ENCODE measurements around the gene RAB14. TPM values are rescaled to one million over a fixed set of nuclear protein-coding genes. Genes with fewer than 3 reads are reported as not detected.

RAB14 gene
- total RNA-seq, 1 experiment from 2014 or later = 36.0 TPM

DNA sequence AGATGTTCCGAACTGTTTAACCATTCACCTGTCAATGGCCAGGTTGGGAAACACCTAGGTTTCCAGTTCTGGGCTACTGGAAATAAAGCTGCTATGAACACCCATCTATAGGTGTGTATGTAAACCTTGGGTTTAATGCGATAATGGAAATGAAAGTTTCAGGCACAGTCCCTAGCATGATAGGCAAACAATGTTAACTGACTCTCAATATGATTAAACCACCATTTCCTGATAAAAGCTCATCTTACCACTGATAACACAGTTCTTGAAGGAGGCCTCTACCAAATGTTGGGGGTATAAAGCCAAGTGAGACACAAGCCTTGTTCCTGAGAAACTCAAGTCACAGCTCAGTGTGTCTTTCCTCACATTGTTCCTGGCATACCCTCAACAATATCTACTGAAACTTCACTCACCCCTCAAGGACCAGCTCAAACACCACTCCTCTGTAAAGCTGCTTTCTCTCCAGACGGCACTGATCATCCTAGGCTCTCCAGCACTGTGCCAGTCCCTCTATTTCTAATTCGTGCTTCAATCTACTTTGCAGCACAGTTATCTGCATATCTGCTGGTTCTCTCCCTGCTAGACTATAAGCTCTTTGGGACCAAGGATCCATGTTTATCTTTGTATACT is 15.8 kb downstream of the RAB14 start:
- Mint-ChIP-seq H3K36me3 (peaks cover 16% of the 10 kb centered on the region), H3K27ac (no peak overlapping the region), H3K4me1 (no peaks in the 10 kb centered on the region), H3K9me3 (no peaks in the 10 kb centered on the region), H3K27me3 (ENCODE audit: low read depth) (no peaks in the 10 kb centered on the region), H3K4me3 (no peak overlapping the region)
- ATAC-seq (no peak), DNase-seq (ENCODE audit: low spot score) (no peak)
- POLR2A ChIA-PET = no interaction called here
- TF ChIP-seq, protein P1, sequence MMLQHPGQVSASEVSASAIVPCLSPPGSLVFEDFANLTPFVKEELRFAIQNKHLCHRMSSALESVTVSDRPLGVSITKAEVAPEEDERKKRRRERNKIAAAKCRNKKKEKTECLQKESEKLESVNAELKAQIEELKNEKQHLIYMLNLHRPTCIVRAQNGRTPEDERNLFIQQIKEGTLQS (CRISPR knock-in tag; conservative IDR thresholded peaks at IDR 0.05) = no peak
- TF ChIP-seq, protein P2, sequence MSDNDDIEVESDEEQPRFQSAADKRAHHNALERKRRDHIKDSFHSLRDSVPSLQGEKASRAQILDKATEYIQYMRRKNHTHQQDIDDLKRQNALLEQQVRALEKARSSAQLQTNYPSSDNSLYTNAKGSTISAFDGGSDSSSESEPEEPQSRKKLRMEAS (CRISPR knock-in tag; IDR thresholded peaks at IDR 0.05) = no peak
- TF ChIP-seq, protein P3, sequence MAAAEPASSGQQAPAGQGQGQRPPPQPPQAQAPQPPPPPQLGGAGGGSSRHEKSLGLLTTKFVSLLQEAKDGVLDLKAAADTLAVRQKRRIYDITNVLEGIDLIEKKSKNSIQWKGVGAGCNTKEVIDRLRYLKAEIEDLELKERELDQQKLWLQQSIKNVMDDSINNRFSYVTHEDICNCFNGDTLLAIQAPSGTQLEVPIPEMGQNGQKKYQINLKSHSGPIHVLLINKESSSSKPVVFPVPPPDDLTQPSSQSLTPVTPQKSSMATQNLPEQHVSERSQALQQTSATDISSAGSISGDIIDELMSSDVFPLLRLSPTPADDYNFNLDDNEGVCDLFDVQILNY (CRISPR knock-in tag; IDR thresholded peaks at IDR 0.05) = no peak
- no peak for TF ChIP-seq ZNF219 (CRISPR knock-in tag; IDR thresholded peaks at IDR 0.05; ENCODE audit: borderline replicate concordance)
- TF ChIP-seq, protein P4, sequence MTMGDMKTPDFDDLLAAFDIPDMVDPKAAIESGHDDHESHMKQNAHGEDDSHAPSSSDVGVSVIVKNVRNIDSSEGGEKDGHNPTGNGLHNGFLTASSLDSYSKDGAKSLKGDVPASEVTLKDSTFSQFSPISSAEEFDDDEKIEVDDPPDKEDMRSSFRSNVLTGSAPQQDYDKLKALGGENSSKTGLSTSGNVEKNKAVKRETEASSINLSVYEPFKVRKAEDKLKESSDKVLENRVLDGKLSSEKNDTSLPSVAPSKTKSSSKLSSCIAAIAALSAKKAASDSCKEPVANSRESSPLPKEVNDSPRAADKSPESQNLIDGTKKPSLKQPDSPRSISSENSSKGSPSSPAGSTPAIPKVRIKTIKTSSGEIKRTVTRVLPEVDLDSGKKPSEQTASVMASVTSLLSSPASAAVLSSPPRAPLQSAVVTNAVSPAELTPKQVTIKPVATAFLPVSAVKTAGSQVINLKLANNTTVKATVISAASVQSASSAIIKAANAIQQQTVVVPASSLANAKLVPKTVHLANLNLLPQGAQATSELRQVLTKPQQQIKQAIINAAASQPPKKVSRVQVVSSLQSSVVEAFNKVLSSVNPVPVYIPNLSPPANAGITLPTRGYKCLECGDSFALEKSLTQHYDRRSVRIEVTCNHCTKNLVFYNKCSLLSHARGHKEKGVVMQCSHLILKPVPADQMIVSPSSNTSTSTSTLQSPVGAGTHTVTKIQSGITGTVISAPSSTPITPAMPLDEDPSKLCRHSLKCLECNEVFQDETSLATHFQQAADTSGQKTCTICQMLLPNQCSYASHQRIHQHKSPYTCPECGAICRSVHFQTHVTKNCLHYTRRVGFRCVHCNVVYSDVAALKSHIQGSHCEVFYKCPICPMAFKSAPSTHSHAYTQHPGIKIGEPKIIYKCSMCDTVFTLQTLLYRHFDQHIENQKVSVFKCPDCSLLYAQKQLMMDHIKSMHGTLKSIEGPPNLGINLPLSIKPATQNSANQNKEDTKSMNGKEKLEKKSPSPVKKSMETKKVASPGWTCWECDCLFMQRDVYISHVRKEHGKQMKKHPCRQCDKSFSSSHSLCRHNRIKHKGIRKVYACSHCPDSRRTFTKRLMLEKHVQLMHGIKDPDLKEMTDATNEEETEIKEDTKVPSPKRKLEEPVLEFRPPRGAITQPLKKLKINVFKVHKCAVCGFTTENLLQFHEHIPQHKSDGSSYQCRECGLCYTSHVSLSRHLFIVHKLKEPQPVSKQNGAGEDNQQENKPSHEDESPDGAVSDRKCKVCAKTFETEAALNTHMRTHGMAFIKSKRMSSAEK (CRISPR knock-in tag; IDR thresholded peaks at IDR 0.05; ENCODE audit: borderline replicate concordance) = no peak
- no peak for TF ChIP-seq PRRX2 (CRISPR knock-in tag; IDR thresholded peaks at IDR 0.05)
- TF ChIP-seq, protein P5, sequence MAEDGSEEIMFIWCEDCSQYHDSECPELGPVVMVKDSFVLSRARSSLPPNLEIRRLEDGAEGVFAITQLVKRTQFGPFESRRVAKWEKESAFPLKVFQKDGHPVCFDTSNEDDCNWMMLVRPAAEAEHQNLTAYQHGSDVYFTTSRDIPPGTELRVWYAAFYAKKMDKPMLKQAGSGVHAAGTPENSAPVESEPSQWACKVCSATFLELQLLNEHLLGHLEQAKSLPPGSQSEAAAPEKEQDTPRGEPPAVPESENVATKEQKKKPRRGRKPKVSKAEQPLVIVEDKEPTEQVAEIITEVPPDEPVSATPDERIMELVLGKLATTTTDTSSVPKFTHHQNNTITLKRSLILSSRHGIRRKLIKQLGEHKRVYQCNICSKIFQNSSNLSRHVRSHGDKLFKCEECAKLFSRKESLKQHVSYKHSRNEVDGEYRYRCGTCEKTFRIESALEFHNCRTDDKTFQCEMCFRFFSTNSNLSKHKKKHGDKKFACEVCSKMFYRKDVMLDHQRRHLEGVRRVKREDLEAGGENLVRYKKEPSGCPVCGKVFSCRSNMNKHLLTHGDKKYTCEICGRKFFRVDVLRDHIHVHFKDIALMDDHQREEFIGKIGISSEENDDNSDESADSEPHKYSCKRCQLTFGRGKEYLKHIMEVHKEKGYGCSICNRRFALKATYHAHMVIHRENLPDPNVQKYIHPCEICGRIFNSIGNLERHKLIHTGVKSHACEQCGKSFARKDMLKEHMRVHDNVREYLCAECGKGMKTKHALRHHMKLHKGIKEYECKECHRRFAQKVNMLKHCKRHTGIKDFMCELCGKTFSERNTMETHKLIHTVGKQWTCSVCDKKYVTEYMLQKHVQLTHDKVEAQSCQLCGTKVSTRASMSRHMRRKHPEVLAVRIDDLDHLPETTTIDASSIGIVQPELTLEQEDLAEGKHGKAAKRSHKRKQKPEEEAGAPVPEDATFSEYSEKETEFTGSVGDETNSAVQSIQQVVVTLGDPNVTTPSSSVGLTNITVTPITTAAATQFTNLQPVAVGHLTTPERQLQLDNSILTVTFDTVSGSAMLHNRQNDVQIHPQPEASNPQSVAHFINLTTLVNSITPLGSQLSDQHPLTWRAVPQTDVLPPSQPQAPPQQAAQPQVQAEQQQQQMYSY (CRISPR knock-in tag; IDR thresholded peaks at IDR 0.05) = no peak
- TF ChIP-seq NFE2L1 (CRISPR knock-in tag; IDR thresholded peaks at IDR 0.05) = no peak
- no peak for TF ChIP-seq ZNF317 (CRISPR knock-in tag; IDR thresholded peaks at IDR 0.05; ENCODE audit: borderline replicate concordance, low read depth)
- no peak for TF ChIP-seq FOXP1 (CRISPR knock-in tag; IDR thresholded peaks at IDR 0.05; ENCODE audit: borderline replicate concordance)
- CTCF ChIA-PET = interaction anchor here (1.0 to 1.3 kb wide), 2 partner anchors 9 to 10 kb away, joined by 3 read pairs; no protein-coding TSS in a partner anchor

DNA sequence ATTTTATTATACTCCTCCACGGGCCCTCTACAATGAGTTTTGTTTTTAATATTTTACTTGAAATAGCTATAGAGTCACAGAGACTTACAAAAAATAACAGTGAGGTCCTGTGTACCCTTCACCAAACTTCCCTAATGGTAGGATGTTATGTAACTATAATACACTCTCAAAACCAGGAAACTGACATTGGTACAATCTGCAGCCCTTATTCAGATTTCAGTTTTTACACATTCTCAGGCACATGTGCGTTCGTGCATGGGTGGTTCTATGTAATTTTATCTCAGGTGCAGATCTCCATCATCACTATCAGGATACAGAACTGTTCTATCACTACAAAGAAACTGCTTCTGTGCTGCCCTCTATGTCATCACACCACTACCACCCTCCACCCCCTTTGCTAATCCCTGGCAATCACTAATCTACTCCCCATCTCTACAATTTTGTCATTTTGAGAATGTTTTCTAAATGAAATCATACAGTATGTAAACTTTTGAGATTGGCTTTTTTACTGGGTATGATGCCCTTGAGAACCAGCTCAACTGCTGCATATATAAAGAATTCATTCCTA is 16.4 kb downstream of the RAB14 start:
- Mint-ChIP-seq H3K27ac (no peak overlapping the region), H3K9me3 (no peaks in the 10 kb centered on the region), H3K36me3 (peaks cover 18% of the 10 kb centered on the region), H3K27me3 (ENCODE audit: low read depth) (no peaks in the 10 kb centered on the region), H3K4me1 (no peaks in the 10 kb centered on the region), H3K4me3 (no peak overlapping the region)
- ATAC-seq (no peak), DNase-seq (ENCODE audit: low spot score) (no peak)
- CTCF ChIA-PET = interaction anchor here (1.0 to 1.4 kb wide), 3 partner anchors 10 to 16 kb away, joined by 3 read pairs; no protein-coding TSS in a partner anchor
- POLR2A ChIA-PET = no interaction called here
- TF ChIP-seq MYBL2 (CRISPR knock-in tag; IDR thresholded peaks at IDR 0.05) (no peak), SP1 (CRISPR knock-in tag; conservative IDR thresholded peaks at IDR 0.05) (no peak), NR1H2 (CRISPR knock-in tag; IDR thresholded peaks at IDR 0.05) (no peak), NFATC4 (CRISPR knock-in tag; IDR thresholded peaks at IDR 0.05) (no peak), OVOL2 (CRISPR knock-in tag; IDR thresholded peaks at IDR 0.05; ENCODE audit: borderline replicate concordance) (no peak), SMAD4 (CRISPR knock-in tag; IDR thresholded peaks at IDR 0.05) (no peak), RELA (CRISPR knock-in tag; IDR thresholded peaks at IDR 0.05; ENCODE audit: borderline replicate concordance) (no peak), IRF2 (CRISPR knock-in tag; IDR thresholded peaks at IDR 0.05; ENCODE audit: borderline replicate concordance, low read depth) (no peak)
- TF ChIP-seq, protein P6, sequence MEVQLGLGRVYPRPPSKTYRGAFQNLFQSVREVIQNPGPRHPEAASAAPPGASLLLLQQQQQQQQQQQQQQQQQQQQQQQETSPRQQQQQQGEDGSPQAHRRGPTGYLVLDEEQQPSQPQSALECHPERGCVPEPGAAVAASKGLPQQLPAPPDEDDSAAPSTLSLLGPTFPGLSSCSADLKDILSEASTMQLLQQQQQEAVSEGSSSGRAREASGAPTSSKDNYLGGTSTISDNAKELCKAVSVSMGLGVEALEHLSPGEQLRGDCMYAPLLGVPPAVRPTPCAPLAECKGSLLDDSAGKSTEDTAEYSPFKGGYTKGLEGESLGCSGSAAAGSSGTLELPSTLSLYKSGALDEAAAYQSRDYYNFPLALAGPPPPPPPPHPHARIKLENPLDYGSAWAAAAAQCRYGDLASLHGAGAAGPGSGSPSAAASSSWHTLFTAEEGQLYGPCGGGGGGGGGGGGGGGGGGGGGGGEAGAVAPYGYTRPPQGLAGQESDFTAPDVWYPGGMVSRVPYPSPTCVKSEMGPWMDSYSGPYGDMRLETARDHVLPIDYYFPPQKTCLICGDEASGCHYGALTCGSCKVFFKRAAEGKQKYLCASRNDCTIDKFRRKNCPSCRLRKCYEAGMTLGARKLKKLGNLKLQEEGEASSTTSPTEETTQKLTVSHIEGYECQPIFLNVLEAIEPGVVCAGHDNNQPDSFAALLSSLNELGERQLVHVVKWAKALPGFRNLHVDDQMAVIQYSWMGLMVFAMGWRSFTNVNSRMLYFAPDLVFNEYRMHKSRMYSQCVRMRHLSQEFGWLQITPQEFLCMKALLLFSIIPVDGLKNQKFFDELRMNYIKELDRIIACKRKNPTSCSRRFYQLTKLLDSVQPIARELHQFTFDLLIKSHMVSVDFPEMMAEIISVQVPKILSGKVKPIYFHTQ (CRISPR knock-in tag; IDR thresholded peaks at IDR 0.05) = no peak
- TF ChIP-seq, protein P7, sequence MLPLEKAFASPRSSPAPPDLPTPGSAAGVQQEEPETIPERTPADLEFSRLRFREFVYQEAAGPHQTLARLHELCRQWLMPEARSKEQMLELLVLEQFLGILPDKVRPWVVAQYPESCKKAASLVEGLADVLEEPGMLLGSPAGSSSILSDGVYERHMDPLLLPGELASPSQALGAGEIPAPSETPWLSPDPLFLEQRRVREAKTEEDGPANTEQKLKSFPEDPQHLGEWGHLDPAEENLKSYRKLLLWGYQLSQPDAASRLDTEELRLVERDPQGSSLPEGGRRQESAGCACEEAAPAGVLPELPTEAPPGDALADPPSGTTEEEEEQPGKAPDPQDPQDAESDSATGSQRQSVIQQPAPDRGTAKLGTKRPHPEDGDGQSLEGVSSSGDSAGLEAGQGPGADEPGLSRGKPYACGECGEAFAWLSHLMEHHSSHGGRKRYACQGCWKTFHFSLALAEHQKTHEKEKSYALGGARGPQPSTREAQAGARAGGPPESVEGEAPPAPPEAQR (CRISPR knock-in tag; IDR thresholded peaks at IDR 0.05) = no peak
